HL-60/S4 treated with retinoic acid at 250 ng/mL for 4 days and 3 days (cell line): ENCODE data around the gene BDKRB2.

ENCODE experiments used
- in situ Hi-C: fragments of 300-500 bp; cut with MboI; formaldehyde crosslinking; loops from 2 replicates; pipeline ENCODE4 v1.7.0; 2022; ENCODE audit warnings: low sequenced_read_pairs

Gene BDKRB2

DNA sequence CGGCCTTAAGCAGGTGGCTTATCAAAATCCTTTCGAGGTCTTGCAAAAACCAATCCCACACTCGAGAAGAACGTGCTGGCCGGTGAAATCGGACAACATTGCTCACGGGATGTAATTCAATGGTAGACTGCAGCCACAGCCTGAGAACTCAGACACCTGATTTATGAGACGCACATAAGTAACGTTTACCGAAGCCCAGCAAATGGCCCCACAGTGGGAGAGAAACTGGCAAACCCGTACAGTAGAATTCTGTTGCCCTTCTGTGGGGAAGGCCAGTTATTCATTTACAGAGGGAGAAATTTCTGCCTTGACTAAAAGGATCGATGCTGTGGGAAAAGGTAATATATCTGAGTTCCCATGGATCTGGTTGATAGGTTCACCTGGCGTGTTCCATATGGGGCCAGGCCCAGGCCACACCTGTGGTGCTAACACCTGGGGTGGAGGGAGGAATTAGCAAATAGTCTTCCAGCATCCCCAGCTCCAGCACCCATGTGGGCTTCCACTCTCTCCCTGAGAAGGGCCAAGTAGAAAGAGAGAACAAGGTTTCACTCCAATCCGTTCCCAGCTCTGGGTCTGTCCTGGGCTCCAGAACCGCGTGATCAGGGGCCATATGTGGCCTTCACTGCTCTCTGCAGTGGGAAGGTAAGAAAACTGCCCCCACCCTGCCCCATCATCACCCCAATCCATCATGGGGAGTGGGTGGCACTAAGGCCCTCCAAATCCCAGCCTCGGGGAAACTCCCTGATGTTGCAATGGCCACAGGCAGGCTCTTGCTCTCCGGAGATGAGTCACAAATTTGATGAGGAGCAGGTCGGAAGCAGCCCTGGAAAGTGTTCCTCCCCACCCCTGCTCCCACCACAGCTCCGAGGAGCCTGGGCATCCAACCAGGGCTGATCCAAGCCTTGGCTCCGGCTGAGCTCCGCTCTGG is 64.1 kb downstream of the BDKRB2 start:
- in situ Hi-C loops = no loop called here

DNA sequence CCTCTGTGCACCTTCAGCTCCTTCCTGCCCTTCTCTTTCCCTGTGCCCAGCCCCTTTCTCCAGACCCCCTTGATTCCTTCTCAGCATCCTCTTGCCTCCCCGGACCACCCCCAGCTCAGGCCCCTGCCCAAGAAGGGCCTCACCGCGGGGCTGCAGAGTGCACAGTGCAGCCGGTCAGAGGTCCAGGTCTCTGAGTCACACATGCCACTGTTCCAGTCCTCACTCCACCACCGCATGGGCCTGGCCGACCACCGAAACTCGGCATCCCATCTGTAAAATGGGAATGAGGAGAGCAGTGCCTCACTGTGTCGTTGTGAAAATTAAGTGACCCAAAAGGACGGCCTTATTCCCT is 64.7 kb downstream of the BDKRB2 start:
- in situ Hi-C loops = no loop called here

DNA sequence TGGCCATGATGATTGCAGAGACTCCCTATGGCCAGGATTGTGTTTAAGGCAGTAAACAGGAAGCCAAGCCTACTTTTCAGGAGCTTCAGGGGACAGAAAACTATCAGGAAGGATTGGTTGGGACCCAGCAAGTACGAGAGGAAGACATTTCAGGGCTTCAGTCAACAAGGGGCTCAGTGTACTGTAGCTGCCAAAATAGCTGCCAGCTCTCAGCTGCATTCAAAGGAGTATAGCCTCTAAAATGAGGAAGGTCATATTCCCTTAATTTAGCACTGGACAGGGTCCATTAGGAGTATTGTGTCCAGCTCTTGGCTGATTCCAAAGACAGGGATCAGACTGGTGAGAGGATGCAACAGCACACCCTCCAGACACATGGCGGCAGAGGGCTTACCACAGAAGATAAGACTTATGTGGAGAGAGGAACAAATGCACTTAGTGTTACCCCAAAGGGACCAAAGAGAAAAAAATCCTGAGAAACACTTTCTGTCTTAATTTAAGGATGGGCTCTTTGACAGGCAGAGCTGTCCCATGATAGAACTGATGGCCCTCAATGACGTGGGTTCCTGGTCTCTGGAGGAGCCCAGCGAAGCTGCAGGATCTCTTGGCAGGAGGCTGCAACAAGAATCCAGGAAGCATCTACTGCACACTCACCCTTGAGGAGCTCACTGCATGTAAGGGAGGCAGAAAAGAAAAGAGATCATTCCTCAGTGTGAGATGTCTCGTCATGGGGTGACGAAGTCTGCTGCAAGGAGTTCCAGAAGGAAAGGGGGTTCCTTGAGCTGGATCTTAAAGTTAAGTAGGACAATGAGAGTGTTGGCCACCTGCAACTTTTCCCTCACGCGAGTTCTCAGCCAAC is 66.2 kb downstream of the BDKRB2 start:
- in situ Hi-C loops = no loop called here

DNA sequence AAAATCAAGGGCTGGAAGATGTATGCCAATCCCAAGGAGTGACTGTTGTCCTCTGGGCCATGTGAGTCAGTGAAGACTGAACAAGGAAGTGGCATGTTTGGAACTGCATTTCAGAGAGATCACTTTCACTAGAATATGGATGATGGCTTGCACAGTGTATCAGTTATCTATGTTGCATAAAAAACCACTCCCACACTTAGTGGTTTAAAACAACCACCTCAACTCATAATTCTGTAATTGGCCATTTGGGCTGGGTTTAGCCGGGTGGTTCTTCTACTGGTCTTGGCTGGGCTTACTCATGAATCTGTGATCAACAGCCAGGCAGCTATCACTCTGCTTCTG is 66.8 kb downstream of the BDKRB2 start:
- in situ Hi-C loops = no loop called here

DNA sequence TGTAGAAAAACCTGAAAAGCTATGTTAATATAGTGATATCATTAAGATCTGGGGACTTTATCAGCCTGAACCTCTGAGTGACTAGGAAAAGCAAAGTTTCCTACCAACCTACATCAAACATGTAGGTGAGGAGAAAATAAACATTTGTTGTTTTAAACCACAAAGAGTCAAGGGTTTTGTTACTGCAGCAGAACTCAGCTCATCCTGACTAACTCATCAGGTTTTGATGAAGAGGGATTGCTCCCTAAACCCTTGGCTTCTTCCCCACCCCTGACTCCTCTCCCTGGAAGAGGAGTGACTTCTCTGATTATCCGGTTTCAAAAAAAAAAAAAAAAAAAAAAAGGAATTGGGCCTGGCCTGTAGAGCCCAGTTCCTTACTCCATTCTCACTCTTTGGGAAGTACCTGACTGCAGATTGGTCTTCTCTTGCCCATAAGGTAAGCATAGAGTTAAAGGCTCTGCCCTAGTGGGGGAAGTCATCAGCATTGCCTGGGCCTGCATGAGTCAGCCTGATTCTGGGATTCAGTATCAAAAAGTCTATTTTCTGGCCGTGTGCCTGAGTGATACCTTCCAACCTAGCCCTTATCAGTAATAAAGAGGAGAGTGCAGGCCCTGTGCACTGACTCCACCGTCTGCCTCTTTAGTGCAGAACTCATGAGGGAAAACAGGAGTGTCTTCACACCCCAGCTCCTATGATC is 68.3 kb downstream of the BDKRB2 start:
- in situ Hi-C loops = no loop called here

DNA sequence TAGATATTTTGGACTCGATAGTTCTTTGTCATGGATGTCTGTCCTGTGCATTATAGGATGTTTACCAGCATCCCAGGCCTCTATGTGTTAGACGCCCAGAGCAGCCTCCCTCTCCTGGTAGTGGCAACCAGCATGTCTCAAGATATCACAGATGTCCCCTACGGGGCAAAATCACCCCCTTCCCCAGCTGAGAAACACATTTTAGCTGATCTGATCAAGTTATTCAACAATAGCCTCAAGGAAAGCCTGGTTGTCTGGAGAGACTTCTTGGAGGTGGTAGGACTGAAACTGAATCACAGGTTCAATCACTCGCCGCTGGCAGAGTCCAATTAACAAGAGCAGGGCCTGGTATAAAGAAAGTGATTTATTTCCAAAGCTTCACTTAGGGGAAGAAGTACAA is 69.0 kb downstream of the BDKRB2 start:
- in situ Hi-C loops = no loop called here

DNA sequence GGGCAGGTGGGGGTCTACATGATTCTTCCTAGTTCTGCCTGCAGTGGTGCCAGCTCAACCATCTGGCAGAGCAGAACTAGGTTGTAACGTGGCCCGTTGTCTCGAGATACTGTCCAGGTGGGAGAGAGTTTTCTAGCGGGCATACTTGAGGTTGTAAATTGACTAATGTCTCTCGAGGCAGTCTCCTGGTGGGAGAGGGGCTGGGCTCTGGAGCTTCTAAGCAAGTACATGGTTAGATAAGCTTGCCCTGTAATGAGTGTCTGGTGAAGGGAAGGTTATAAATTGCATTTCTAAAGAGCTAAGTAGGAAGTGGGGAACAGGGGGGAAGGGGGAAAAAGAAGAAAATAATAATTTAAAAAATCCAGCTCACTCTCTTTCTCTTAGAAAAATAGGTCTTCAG is 69.5 kb downstream of the BDKRB2 start:
- in situ Hi-C loops = no loop called here

DNA sequence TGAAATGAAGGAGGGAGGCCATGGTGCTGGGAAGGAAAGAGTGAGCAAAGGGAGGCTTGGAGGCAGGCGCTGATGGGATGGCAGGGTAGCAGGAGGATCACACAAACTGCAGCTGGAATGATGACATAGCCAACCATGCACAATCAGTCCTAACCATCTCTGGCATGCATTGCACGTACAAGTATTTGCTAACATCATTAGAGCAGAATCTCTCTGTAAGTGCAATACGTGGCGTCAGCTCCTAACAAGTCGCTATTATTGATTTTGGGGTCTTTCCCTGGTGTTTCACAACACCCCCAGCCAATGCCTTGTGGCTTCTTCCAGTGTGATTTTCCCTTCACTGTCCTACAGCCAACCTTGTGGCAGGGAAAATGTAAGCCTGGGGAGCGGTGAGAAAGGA is 69.9 kb downstream of the BDKRB2 start:
- in situ Hi-C loops = no loop called here

DNA sequence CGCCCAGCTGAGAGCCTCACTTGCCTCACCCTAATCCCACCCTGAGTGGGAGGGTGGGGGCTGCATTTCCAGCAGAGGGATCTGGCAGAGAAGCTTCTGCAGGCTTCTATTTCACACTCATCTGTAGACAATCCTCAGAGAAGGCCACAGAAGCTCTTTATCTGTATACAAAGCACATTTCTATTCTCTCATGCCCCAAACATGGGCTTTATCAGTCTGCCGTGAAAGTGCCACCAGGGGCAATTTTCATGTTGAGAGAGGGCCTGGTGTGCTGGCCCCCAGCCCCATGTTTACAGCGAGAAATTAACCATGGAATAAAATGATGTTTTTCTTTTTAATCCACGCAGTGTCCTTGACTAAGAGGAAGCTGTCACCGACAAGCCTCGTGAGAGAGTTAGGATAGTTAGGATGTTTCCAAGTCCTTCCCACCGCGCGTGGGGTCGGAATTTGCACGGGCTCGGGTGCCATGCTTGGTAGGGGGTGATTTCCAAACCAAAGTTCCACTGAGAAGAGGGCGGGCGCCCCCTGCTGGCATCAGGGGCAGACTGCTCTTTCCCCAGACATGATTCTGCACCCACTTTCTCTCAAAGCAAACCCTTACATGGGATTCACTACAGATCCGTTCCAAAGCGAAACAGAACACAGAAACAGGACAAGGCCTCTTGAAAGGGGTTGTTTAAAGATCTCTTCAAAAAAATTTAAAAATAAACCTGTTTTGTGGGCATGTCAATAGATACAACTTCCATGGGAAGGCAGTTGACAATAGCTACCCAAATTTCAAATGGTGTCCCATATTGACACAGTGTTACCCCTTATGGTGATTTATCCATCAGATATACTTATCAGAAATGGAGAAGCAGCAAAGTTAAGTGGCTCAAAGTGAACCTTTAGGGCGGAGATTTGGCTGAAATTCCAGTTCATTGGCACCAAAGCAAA is 70.8 kb downstream of the BDKRB2 start:
- in situ Hi-C loops = no loop called here

DNA sequence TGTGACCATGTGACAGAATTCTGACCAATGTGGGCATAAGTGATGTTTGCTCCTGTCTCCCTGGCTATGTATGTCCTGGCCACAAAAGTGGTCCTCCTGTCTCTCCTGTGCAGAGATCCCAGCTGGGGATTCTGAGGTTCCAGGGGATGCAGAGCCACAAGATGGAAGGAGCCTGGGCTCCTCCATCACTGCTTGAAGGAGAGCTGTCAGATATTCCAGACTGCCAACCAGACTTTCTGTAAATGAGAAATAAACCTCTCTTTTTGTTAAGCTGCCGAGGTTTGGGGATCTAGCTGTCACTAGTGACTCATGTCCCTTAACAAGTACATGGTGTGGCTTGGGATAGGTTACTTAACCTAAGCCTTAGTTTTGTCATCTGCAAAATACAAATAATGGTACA is 73.3 kb downstream of the BDKRB2 start:
- in situ Hi-C loops = no loop called here

DNA sequence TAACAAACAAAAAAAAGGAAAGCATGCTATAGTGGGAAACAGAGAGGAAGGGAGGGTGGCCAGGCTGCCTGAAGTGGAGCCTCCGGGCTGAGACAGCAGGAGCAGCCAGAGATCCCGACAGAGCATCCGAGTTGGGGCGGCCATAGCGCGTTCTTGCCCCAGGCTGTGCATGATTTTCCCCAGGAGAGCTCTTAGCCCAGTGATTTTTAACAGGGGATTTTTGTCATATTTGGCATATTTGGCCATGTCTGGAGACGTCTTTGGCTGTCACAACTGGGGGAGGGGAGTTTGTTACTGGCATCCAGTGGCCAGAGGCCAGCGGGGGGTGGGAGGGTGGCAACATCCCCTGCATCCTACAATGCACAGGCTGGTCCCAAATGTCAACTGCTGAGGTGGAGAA is 74.9 kb downstream of the BDKRB2 start:
- in situ Hi-C loops = no loop called here

DNA sequence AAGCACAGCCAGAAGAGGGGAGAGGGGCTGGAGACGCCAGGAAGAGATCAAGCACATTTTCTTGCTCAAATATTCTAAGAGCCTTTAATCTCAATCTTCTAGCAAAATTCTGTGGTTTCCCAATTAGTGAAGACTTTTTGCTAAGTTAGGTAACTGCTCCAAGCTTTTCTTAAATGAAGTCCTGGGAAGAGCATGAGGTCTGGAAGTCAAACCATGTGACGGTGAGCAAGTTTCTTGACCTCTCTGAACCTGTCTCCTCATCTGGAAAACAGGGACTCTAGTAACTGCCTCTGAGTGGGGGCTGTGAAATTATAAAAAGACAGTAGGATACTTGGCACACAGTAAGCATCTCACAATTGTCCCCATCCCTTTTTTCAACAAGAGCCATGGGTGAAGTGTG is 75.5 kb downstream of the BDKRB2 start:
- in situ Hi-C loops = no loop called here

DNA sequence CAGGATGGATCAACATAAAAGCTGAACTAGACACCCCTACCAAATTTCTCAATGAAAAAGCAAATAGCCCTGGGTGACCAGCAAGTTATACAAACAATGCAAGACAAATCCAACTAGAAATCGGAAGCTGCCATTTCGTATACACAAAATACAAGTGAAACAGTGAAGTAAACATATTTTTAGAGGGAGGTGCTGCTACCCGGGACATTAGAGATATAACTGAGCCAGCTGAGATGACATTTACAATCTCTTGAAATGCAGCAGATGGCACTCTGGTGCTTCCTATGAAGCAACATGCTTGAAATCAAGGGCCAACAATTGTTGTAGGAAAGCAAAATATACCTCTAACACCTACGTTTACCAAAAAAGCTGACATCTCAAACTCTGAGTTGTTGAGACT is 76.8 kb downstream of the BDKRB2 start:
- in situ Hi-C loops = no loop called here

DNA sequence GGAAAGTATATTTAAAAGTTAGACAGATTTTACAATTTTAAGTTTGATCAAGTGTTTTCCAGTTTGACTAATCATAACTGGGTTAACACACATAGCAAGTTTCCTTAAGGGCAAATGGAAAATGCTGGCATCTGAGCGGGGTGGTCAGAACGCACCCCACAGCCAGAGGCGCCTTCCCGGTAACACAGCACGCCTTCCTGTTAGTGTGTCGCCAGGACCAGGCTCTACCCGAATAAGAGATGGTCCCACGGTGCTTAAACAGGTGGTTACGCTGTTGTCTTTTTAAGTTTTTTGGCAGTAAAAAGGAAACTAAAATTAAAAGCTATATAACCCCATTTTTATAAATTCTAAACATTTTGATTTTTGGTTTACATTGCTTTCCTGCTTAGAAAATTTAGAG is 79.4 kb downstream of the BDKRB2 start:
- in situ Hi-C loops = no loop called here

DNA sequence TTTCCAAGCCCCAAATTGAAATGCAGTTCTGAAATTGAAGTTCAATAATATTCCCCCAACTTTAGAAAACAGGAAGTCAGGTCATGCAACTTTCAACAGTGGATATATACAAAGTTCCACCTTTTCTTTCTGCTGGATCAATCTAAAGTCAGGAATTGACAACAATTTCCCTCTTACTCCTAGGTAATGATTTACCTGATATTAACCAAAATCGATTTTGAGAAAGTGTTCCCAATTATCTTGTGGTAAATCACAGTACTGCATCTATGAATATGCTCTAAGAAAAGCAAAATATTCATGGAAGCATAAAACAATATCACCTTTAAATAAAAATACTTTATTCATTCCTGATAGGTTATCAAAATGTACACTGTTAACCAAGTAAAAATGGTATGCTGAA is 79.8 kb downstream of the BDKRB2 start:
- in situ Hi-C loops = no loop called here

DNA sequence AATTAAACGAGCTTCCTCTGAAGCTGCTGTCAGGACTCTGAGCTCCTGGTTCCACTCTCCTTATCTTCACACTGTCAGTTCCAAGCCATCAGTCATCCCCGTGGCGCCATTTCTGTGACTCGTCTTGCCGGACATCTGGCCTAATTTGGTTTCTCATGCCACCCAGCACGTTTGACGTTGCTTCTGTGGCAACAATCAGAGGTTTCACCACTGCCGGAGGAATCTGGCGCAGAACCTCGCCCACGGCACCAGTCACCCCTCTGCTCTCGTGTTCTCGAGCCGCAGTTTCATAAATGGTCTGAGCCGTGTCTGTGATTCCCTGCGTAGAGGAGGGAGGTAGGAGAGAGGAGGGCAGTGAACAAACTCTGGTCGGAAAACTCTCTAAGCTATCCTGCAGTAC is 81.0 kb downstream of the BDKRB2 start:
- in situ Hi-C loops = no loop called here

DNA sequence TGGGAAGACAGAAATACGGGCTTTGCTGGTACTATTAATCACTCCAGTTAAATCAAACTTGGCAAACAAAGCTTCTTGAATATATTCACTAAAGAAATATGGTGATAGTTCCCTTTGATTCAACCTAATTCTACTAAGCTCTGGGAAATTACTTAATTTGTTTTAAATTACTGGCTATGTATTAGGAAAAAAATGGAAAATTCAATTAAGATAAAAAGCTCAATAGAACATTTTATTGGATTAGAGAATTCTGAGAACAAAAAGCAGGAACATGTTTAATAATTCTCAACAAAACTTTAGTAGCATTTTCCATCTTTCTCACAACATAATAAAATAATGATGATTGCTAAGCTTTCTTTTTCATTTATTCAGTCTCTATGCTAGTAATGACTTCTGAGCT is 81.6 kb downstream of the BDKRB2 start:
- in situ Hi-C loops = no loop called here

DNA sequence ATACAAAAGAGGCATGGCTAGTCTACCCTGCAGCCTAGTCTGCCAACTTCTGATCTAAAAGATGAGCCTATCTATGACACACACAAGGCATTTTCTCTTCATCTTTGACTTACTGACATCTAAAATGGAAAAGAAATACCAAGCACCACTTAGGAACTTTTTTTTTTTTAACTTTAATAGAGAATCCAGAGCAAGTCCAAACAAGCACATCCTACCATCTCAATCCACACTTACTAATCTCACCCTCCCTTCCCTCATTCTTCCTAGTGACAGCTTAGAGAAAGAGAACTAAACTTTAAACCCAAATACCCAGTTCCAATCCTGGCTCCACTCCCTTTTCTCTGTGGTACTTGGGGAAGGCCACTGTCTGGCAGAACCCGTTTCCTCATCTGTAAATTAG is 83.2 kb downstream of the BDKRB2 start:
- in situ Hi-C loops = no loop called here
